B cell (primary cell): ENCODE results near the gene TCEANC2.

Source experiments
- EZH2 ChIP-seq: IDR thresholded peaks from 2 replicates; pipeline ENCODE4 v1.6.1; 2012; ENCODE audit warnings: borderline replicate concordance, low read depth, mild to moderate bottlenecking, moderate library complexity, low read length; ENCODE audit not compliant: insufficient read depth, poor library complexity, severe bottlenecking
- TF ChIP-seq, protein P1 (sequence below): fragments of 200-600 bp; IDR thresholded peaks from one replicate; pipeline ENCODE4 v1.8.0; 2022; ENCODE audit warnings: antibody characterized with exemption, mild to moderate bottlenecking

DNA sequence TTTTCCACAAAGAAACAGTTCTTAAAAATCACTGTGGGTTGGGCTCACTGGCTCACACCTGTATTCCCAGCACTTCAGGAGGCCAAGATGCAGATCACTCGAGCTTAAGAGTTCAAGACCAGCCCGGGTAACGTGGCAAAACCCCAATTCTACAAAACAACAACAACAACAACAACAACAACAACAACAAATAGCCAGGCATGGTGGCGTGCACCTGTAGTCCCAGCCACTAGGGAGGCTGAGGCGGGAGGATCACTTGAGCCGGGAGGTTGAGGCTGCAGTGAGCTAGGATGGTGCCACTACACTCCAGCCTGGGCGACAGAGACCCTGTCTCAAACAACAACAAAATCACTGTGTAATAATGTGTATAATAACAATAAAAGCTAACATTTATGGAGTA, 58.6 kb downstream of the TCEANC2 start:
- TF ChIP-seq, protein P1, sequence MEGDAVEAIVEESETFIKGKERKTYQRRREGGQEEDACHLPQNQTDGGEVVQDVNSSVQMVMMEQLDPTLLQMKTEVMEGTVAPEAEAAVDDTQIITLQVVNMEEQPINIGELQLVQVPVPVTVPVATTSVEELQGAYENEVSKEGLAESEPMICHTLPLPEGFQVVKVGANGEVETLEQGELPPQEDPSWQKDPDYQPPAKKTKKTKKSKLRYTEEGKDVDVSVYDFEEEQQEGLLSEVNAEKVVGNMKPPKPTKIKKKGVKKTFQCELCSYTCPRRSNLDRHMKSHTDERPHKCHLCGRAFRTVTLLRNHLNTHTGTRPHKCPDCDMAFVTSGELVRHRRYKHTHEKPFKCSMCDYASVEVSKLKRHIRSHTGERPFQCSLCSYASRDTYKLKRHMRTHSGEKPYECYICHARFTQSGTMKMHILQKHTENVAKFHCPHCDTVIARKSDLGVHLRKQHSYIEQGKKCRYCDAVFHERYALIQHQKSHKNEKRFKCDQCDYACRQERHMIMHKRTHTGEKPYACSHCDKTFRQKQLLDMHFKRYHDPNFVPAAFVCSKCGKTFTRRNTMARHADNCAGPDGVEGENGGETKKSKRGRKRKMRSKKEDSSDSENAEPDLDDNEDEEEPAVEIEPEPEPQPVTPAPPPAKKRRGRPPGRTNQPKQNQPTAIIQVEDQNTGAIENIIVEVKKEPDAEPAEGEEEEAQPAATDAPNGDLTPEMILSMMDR: no peak
- no peak for TF ChIP-seq EZH2
